Measurements from ENCODE around the gene RIMKLB.
"Not testable (repeated sequence)": the region's sequence is repeated elsewhere in the genome, so short reads cannot be mapped to it uniquely, and the experiment has no call there.

Gene RIMKLB

DNA sequence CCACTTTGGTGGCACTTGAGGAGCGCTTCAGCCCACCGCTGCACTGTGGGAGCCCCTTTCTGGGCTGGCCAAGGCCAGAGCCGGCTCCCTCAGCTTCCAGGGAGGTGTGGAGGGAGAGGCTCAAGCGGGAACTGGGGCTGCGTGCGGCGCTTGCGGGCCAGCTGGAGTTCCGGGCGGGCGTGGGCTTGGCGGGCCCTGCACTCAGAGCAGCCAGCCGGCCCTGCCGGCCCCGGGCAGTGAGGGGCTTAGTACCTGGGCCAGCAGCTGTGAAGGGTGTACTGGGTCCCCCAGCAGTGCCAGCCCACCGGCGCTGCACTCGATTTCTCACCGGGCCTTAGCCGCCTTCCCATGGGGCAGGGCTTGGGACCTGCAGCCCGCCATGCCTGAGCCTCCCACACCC is 96.8 kb downstream of the RIMKLB start:
- Histone ChIP-seq H3K9me3 (ENCODE audit: control insufficient read depth, insufficient read depth, low read length) (peaks cover 16% of the 10 kb centered on the region; the same call in 1 of the 2 replicates), H3K36me3 (ENCODE audit: control insufficient read depth, insufficient read depth, low read length) (peaks cover 50% of the 10 kb centered on the region)
- H3K4me3 ChIP-seq (ENCODE audit: low read depth, low read length); H3K4me1 ChIP-seq (ENCODE audit: control insufficient read depth, insufficient read depth, low read length); H3K27me3 ChIP-seq (ENCODE audit: control insufficient read depth, insufficient read depth, low read length); H3K27ac ChIP-seq (ENCODE audit: low read depth, low read length); H3K9ac ChIP-seq (ENCODE audit: low read depth, low read length): not testable (repeated sequence)

- Histone ChIP-seq H3K27me3 (ENCODE audit: control insufficient read depth, insufficient read depth, low read length) (no peaks in the 10 kb centered on the region), H3K9me3 (ENCODE audit: control insufficient read depth, insufficient read depth, low read length) (peaks cover 9% of the 10 kb centered on the region; the same call in 1 of the 2 replicates), H3K9ac (ENCODE audit: low read depth, low read length) (no peak overlapping the region), H3K27ac (ENCODE audit: low read depth, low read length) (no peak overlapping the region), H3K36me3 (ENCODE audit: control insufficient read depth, insufficient read depth, low read length) (peaks cover 37% of the 10 kb centered on the region), H3K4me1 (ENCODE audit: control insufficient read depth, insufficient read depth, low read length) (no peaks in the 10 kb centered on the region), H3K4me3 (ENCODE audit: low read depth, low read length) (no peak overlapping the region)
Observed at GRCh38 chr12:8796831-8797626, 99.2 kb downstream of the RIMKLB start.

GRCh38 chr12:8801213-8801612 is 103.4 kb downstream of the RIMKLB start:
- not testable (repeated sequence) for H3K27me3 ChIP-seq (ENCODE audit: control insufficient read depth, insufficient read depth, low read length); H3K27ac ChIP-seq (ENCODE audit: low read depth, low read length); H3K4me3 ChIP-seq (ENCODE audit: low read depth, low read length); H3K9me3 ChIP-seq (ENCODE audit: control insufficient read depth, insufficient read depth, low read length); H3K4me1 ChIP-seq (ENCODE audit: control insufficient read depth, insufficient read depth, low read length); H3K9ac ChIP-seq (ENCODE audit: low read depth, low read length); H3K36me3 ChIP-seq (ENCODE audit: control insufficient read depth, insufficient read depth, low read length)

GRCh38 chr12:8804833-8805232 is 107.0 kb downstream of the RIMKLB start:
- H3K36me3 ChIP-seq (ENCODE audit: control insufficient read depth, insufficient read depth, low read length); H3K9ac ChIP-seq (ENCODE audit: low read depth, low read length); H3K4me1 ChIP-seq (ENCODE audit: control insufficient read depth, insufficient read depth, low read length); H3K27me3 ChIP-seq (ENCODE audit: control insufficient read depth, insufficient read depth, low read length); H3K27ac ChIP-seq (ENCODE audit: low read depth, low read length); H3K9me3 ChIP-seq (ENCODE audit: control insufficient read depth, insufficient read depth, low read length); H3K4me3 ChIP-seq (ENCODE audit: low read depth, low read length): not testable (repeated sequence)

DNA sequence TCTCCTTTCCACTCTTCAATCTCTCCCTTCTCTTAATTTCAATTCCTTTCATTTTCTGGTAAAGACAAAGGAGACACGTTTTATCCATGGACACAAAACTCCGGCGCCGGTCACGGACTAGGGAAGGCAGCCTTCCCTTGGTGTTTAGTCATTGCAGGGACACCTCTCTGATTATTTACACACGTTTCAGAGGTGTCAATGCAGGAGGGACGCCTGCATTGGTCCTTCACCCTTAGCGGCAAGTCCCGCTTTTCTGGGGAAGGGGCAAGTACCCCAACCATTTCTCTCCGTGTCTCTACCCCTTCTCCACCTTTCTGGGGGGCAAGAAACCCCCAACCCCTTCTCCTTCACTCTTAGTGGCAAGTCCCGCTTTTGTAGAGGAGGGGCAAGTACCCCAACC is 107.7 kb downstream of the RIMKLB start:
- not testable (repeated sequence) for H3K36me3 ChIP-seq (ENCODE audit: control insufficient read depth, insufficient read depth, low read length); H3K27me3 ChIP-seq (ENCODE audit: control insufficient read depth, insufficient read depth, low read length); H3K27ac ChIP-seq (ENCODE audit: low read depth, low read length); H3K9me3 ChIP-seq (ENCODE audit: control insufficient read depth, insufficient read depth, low read length)
- Histone ChIP-seq H3K4me1 (ENCODE audit: control insufficient read depth, insufficient read depth, low read length) (peaks cover 12% of the 10 kb centered on the region), H3K9ac (ENCODE audit: low read depth, low read length) (peak overlapping the region; percentile 30; the same call in 1 of the 2 replicates), H3K4me3 (ENCODE audit: low read depth, low read length) (peak overlapping the region; percentile 40; the same call in 1 of the 2 replicates)

GRCh38 chr12:8807084-8807483 is 109.3 kb downstream of the RIMKLB start:
- H3K9ac ChIP-seq (ENCODE audit: low read depth, low read length); H3K9me3 ChIP-seq (ENCODE audit: control insufficient read depth, insufficient read depth, low read length); H3K27me3 ChIP-seq (ENCODE audit: control insufficient read depth, insufficient read depth, low read length); H3K4me3 ChIP-seq (ENCODE audit: low read depth, low read length); H3K36me3 ChIP-seq (ENCODE audit: control insufficient read depth, insufficient read depth, low read length); H3K27ac ChIP-seq (ENCODE audit: low read depth, low read length): not testable (repeated sequence)
- H3K4me1 ChIP-seq (ENCODE audit: control insufficient read depth, insufficient read depth, low read length) = peaks cover 14% of the 10 kb centered on the region

- H3K4me3 ChIP-seq (ENCODE audit: low read depth, low read length); H3K9me3 ChIP-seq (ENCODE audit: control insufficient read depth, insufficient read depth, low read length); H3K36me3 ChIP-seq (ENCODE audit: control insufficient read depth, insufficient read depth, low read length); H3K27me3 ChIP-seq (ENCODE audit: control insufficient read depth, insufficient read depth, low read length): not testable (repeated sequence)
- Histone ChIP-seq H3K9ac (ENCODE audit: low read depth, low read length) (peak overlapping the region; percentile 31; the same call in 1 of the 2 replicates), H3K4me1 (ENCODE audit: control insufficient read depth, insufficient read depth, low read length) (peaks cover 24% of the 10 kb centered on the region), H3K27ac (ENCODE audit: low read depth, low read length) (peak overlapping the region; percentile 53)
Observed at GRCh38 chr12:8810112-8810511, 112.3 kb downstream of the RIMKLB start.

DNA sequence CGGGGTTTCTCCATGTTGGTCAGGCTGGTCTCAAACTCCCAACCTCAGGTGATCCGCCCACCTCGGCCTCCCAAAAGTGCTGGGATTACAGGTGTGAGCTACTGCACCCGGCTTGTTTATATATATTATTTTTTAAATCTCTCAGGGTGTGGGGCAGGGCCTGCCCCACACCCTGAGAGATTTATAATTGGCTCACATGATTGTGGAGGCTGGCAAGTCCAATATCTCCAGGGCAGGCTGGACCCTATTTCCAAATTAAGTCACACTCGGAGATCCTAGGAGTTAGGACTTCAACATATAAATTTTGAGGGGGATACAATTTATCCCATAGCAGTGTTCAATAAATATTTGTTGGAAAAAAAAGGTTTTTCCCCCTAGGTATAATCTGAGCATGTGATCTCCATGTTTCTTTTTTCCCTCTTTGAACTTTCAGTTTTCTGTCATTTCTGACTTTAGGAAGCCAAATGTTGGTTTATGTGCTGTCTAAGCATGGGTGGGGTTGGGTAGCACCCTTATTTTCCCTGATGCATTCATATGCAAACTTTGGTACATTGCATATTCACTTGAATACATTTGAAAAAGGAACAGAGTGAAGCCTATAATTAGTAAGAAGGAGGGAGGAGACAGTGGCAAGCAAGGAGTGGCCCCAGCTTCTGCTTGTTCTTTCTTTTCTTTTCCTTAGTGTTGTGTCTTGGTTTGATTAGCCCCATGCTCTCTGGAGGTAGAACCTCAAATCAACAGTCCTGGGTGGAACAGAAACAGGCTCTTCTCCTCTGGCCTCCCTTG is 116.0 kb downstream of the RIMKLB start:
- Histone ChIP-seq H3K27ac (ENCODE audit: low read depth, low read length) (peak overlapping the region; percentile 53), H3K36me3 (ENCODE audit: control insufficient read depth, insufficient read depth, low read length) (no peaks in the 10 kb centered on the region), H3K4me3 (ENCODE audit: low read depth, low read length) (peak overlapping the region; percentile 14; the same call in 1 of the 2 replicates), H3K9me3 (ENCODE audit: control insufficient read depth, insufficient read depth, low read length) (no peaks in the 10 kb centered on the region), H3K27me3 (ENCODE audit: control insufficient read depth, insufficient read depth, low read length) (no peaks in the 10 kb centered on the region), H3K4me1 (ENCODE audit: control insufficient read depth, insufficient read depth, low read length) (peaks cover 32% of the 10 kb centered on the region), H3K9ac (ENCODE audit: low read depth, low read length) (no peak overlapping the region)

GRCh38 chr12:8816448-8817050 is 118.8 kb downstream of the RIMKLB start:
- H3K9me3 ChIP-seq (ENCODE audit: control insufficient read depth, insufficient read depth, low read length) = no peaks in the 10 kb centered on the region
- no peak overlapping the region for H3K9ac ChIP-seq (ENCODE audit: low read depth, low read length)

DNA sequence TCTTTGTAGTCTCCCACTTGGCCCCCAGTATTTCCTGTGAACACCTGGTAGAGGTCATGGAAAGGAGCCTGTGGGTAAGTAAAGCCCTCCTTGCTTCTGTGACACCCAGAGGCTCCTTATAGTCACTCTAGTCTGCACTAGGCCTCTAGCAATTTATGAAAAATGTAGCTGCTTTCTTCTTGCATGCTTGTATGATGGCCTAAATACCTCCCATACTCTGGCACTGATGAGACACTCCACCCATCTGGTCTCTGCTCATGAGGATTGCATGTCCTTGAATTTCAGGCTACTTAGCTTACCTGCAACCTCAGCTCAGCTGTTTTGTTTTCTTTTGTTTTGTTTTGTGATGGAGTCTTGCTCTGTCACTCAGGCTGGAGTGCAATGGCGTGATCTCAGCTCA is 120.1 kb downstream of the RIMKLB start:
- Histone ChIP-seq H3K4me1 (ENCODE audit: control insufficient read depth, insufficient read depth, low read length) (peaks cover 38% of the 10 kb centered on the region), H3K9me3 (ENCODE audit: control insufficient read depth, insufficient read depth, low read length) (no peaks in the 10 kb centered on the region), H3K27ac (ENCODE audit: low read depth, low read length) (no peak overlapping the region), H3K36me3 (ENCODE audit: control insufficient read depth, insufficient read depth, low read length) (no peaks in the 10 kb centered on the region), H3K27me3 (ENCODE audit: control insufficient read depth, insufficient read depth, low read length) (no peaks in the 10 kb centered on the region), H3K9ac (ENCODE audit: low read depth, low read length) (no peak overlapping the region), H3K4me3 (ENCODE audit: low read depth, low read length) (no peak overlapping the region)

More at GRCh38 chr12:8816448-8817050, 118.8 kb downstream of the RIMKLB start:
- H3K27me3 ChIP-seq (ENCODE audit: control insufficient read depth, insufficient read depth, low read length) = no peaks in the 10 kb centered on the region
- H3K36me3 ChIP-seq (ENCODE audit: control insufficient read depth, insufficient read depth, low read length) = no peaks in the 10 kb centered on the region
- no peak overlapping the region for H3K27ac ChIP-seq (ENCODE audit: low read depth, low read length)
- no peak overlapping the region for H3K4me3 ChIP-seq (ENCODE audit: low read depth, low read length)
- H3K4me1 ChIP-seq (ENCODE audit: control insufficient read depth, insufficient read depth, low read length) = peaks cover 31% of the 10 kb centered on the region

DNA sequence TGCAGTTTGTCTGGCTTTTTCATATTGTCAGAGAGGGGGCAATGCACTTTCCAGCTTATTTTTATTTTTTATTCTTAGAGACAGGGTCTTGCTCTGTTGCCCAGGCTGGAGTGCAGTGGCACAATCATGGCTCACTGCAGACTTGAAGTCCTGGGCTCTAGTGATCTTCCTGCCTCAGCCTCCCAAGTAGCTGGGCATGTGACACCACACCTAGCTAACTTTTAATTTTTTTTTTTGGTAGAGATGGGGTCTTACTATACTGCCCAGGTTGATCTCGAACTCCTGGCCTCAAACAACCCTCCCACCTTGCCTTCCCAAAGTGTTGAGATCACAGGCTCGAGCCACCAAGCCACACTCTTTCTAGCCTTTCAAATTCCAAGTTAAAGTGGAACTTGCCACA is 120.7 kb downstream of the RIMKLB start:
- Histone ChIP-seq H3K27me3 (ENCODE audit: control insufficient read depth, insufficient read depth, low read length) (no peaks in the 10 kb centered on the region), H3K36me3 (ENCODE audit: control insufficient read depth, insufficient read depth, low read length) (no peaks in the 10 kb centered on the region), H3K4me3 (ENCODE audit: low read depth, low read length) (no peak overlapping the region), H3K9me3 (ENCODE audit: control insufficient read depth, insufficient read depth, low read length) (no peaks in the 10 kb centered on the region), H3K27ac (ENCODE audit: low read depth, low read length) (no peak overlapping the region), H3K9ac (ENCODE audit: low read depth, low read length) (no peak overlapping the region), H3K4me1 (ENCODE audit: control insufficient read depth, insufficient read depth, low read length) (peaks cover 44% of the 10 kb centered on the region)

Measured in HUES48 (cell line).